Adrenal gland (tissue), 12 donors: Measurements from ENCODE around the gene CALN1. TPM values are rescaled to one million over a fixed set of nuclear protein-coding genes. Genes with fewer than 3 reads are reported as not detected.

Experiments used
- DNase-seq, 7 donors: peaks; one replicate each; pipeline ENCODE4 v3.0.0-alpha.2; 2019 to 2020
- H3K27ac ChIP-seq, 5 donors: fragments of 200-600 bp; sonication (generic) in 4 of 5; 1 replicate in 3 of 5; 2 replicates in 2 of 5; pipeline versions ENCODE4 v1.5.1 to v1.8.0; 2016 to 2020; ENCODE audit warnings: mild to moderate bottlenecking in 1 of 5
- H3K27me3 ChIP-seq: fragments of 200-600 bp; 2 replicates; pipeline ENCODE4 v1.8.0; 2021
- H3K36me3 ChIP-seq, 2 donors: fragments of 200-600 bp; replicated peaks in 1 of 2; 1 replicate in 1 of 2; 2 replicates in 1 of 2; pipeline versions ENCODE4 v1.5.1 to v1.8.0; 2018 to 2022
- H3K4me1 ChIP-seq, 2 donors: fragments of 200-600 bp; replicated peaks in 1 of 2; 1 replicate in 1 of 2; 2 replicates in 1 of 2; pipeline versions ENCODE4 v1.5.1 to v1.8.0; 2018 to 2021
- H3K4me3 ChIP-seq, 4 donors: fragments of 200-600 bp; sonication (generic) in 3 of 4; one replicate each; pipeline ENCODE4 v1.5.1; 2016 to 2018
- H3K9me3 ChIP-seq, 3 donors: fragments of 200-600 bp; sonication (generic) in 1 of 3; replicated peaks in 1 of 3; 1 replicate in 2 of 3; 2 replicates in 1 of 3; pipeline versions ENCODE4 v1.5.1 to v1.8.0; 2016 to 2021
- POLR2A ChIP-seq, 2 donors: fragments of 450-650 bp; IDR thresholded peaks; one replicate each; pipeline ENCODE4 v1.6.1; 2017; ENCODE audit warnings: antibody characterized with exemption in 2 of 2, mild to moderate bottlenecking in 2 of 2, moderate library complexity in 1 of 2
- WGBS, 4 donors: extraction: QIAGEN DNeasy Blood & Tissue Kit in 2 of 4; methylation state at CpG; one replicate each; pipeline versions ENCODE4 v1.1.5 to v1.1.7; 2013 to 2017; 5-methylcytosine and 5-hydroxymethylcytosine counted together
- intact Hi-C, 2 donors: fragments of 100-400 bp; cut with DNase I; formaldehyde crosslinking; loops; one replicate each; pipeline versions ENCODE4 v1.14.1 to v1.15.0; 2022 to 2023
- polyA plus RNA-seq, 3 donors: library from polyadenylated mRNA; stranded (reverse); fragments of 200-250 nt in 2 of 3; fragments of 350-450 nt in 1 of 3; fragmentation: Illumina TruSeq in 1 of 3; extraction: RNeasy Lipid Tissue Mini Kit (QIAGEN cat#74804) in 1 of 3; gene quantifications; one replicate each; pipeline ENCODE4 v1.2.3, GENCODE V29; 2013 to 2014
- total RNA-seq, 9 donors: library from RNA; depleted of rRNA in 4 of 9; stranded (reverse); fragments of >200 nt in 4 of 9; fragments of 120-200 nt in 1 of 9; fragmentation: NEBNext Ultra II Directional in 1 of 9; extraction: Animal tissue kit (Norgen Biotek cat#: 25700) in 1 of 9; gene quantifications; one replicate each; pipeline versions ENCODE4 v1.1.0 to v1.2.4, GENCODE V29; 2013 to 2023
- TF ChIP-seq, protein P1 (sequence below), 6 experiments: fragments of 450-650 bp in 4 of 6; fragments of 200-600 bp in 2 of 6; sonication (generic) in 1 of 6; IDR thresholded peaks; 1 replicate in 5 of 6; 2 replicates in 1 of 6; pipeline versions ENCODE4 v1.5.1 to v1.8.0; 2016 to 2021; ENCODE audit warnings: antibody characterized with exemption in 6 of 6, mild to moderate bottlenecking in 2 of 6, moderate library complexity in 1 of 6
- donor health status: healthy with polysubstance abuse.
- donor health status: Bipolar disorder and iron deficiency.
- donor health status: DM: yes; HTN: yes; CAD: no.
- donor health status: DM: no; HTN: no; CAD: no.
- donor health status: DM: no; HTN: no; CAD: no.
- donor health status: DM: yes; HTN: yes; CAD: no.

Gene CALN1
- total and polyA plus RNA-seq, 12 donors = 4.3 to 51.5 (median 15.2) TPM

DNA sequence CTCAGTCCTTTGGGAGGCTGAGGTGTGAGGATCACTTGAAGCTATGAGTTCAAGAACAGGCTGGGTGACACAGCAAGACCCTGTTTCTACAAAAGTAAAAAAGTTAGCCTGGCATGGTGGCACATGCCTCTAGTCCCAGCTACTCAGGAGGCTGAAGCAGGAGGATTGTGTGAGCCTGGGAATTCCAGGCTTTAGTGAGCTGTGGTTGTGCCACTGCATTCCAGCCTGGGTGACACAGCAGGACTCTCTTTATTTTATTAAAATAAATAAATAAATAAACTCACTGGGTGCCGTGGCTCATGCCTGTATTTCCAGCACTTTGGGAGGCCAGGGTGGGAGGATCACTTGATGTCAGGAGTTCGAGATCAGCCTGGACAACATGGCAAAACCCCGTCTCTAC lies 607.9 kb downstream of the CALN1 start:
- TF ChIP-seq POLR2A (IDR thresholded peaks at IDR 0.05) = no peak
- TF ChIP-seq, protein P1, sequence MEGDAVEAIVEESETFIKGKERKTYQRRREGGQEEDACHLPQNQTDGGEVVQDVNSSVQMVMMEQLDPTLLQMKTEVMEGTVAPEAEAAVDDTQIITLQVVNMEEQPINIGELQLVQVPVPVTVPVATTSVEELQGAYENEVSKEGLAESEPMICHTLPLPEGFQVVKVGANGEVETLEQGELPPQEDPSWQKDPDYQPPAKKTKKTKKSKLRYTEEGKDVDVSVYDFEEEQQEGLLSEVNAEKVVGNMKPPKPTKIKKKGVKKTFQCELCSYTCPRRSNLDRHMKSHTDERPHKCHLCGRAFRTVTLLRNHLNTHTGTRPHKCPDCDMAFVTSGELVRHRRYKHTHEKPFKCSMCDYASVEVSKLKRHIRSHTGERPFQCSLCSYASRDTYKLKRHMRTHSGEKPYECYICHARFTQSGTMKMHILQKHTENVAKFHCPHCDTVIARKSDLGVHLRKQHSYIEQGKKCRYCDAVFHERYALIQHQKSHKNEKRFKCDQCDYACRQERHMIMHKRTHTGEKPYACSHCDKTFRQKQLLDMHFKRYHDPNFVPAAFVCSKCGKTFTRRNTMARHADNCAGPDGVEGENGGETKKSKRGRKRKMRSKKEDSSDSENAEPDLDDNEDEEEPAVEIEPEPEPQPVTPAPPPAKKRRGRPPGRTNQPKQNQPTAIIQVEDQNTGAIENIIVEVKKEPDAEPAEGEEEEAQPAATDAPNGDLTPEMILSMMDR (IDR thresholded peaks at IDR 0.05) = no peak
- H3K4me3 ChIP-seq = no peak overlapping the region
- H3K4me1 ChIP-seq = no peaks in the 10 kb centered on the region
- H3K27ac ChIP-seq = no peak overlapping the region
- no peaks in the 10 kb centered on the region for H3K27me3 ChIP-seq
- H3K36me3 ChIP-seq = no peaks in the 10 kb centered on the region
- WGBS, 4 donors = 87 to 98% (median 92%) methylated on average over 3 of the region's 3 CpGs
- DNase-seq = no peak
- intact Hi-C loops = no loop called here
- no peaks in the 10 kb centered on the region for H3K9me3 ChIP-seq

DNA sequence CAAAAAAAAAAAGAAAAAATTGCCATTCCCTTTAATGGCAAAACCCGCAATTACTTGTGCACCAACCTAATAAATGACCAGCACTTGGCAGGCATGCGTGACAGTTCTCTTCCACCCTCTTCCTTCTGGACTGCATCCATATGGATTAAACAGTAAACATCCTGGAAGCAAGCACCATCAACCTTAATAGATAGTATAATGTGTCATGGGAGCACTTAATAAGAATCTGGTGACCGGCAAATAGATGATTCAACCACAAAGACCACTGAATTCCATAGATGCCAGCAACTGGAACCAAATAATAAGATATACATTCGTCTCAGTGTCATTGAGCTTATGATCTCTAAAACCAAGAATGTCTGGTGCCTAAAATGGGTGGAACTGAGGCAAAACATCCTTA lies 610.2 kb downstream of the CALN1 start:
- Histone ChIP-seq H3K4me1 (no peaks in the 10 kb centered on the region), H3K9me3 (no peaks in the 10 kb centered on the region), H3K27me3 (no peaks in the 10 kb centered on the region), H3K36me3 (no peaks in the 10 kb centered on the region), H3K4me3 (no peak overlapping the region), H3K27ac (no peak overlapping the region)
- TF ChIP-seq POLR2A (IDR thresholded peaks at IDR 0.05) = no peak
- TF ChIP-seq, protein P1 (IDR thresholded peaks at IDR 0.05) = no peak
- intact Hi-C loops = no loop called here
- 83 to 95% (median 91%) methylated on average over 4 of the region's 4 CpGs for WGBS, 4 donors
- no peak for DNase-seq

DNA sequence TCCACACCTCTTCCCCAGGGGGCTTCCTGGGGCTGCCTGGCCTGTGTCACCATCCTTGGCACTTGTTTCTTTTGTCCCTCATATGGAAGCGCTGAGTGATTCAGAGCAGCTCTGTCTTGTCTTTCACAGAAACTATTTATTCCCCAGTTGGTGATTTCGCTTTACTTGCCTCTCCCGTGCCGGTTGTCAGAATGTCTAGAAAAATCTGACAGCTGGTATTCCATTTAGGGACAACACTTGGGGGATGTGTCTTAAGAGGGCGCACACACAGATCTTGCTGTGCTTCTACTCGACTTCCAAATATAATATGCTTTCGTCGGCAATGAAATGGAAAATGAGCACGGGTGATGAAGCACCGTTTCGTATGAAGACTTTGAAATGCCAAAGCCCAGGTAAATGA lies 611.8 kb downstream of the CALN1 start:
- no peak overlapping the region for H3K27ac ChIP-seq
- TF ChIP-seq, protein P1 (IDR thresholded peaks at IDR 0.05) = no peak
- no peak for TF ChIP-seq POLR2A (IDR thresholded peaks at IDR 0.05)
- intact Hi-C loops = no loop called here
- H3K36me3 ChIP-seq = no peaks in the 10 kb centered on the region
- no peaks in the 10 kb centered on the region for H3K27me3 ChIP-seq
- no peaks in the 10 kb centered on the region for H3K9me3 ChIP-seq
- no peak overlapping the region for H3K4me3 ChIP-seq
- 95 to 97% (median 95%) methylated on average over 11 of the region's 11 CpGs for WGBS, 4 donors
- H3K4me1 ChIP-seq = no peaks in the 10 kb centered on the region
- DNase-seq = no peak

DNA sequence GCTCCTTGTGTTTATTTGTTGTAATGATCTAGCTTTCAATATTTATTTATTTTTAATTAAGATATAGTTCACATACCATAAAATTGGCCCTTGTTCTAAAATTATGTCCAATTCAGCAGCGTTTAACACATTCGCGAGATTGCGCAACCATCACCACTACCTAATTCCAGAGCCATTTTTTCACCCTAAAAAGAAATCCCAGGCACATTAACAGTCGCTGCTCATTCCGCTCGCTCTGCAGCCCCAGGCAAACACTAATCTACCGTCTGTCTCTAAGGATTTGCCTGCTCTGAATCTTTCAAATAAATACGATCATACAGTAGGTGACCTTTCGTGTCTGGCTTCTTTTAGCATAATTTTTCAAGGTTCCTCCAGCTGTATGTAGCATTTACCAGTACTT lies 616.7 kb downstream of the CALN1 start:
- no peak for DNase-seq
- Histone ChIP-seq H3K27me3 (no peaks in the 10 kb centered on the region), H3K27ac (no peak overlapping the region), H3K4me3 (no peak overlapping the region), H3K36me3 (no peaks in the 10 kb centered on the region), H3K4me1 (no peaks in the 10 kb centered on the region), H3K9me3 (no peaks in the 10 kb centered on the region)
- intact Hi-C loops = no loop called here
- WGBS, 4 donors = 82 to 91% (median 90%) methylated on average over 10 of the region's 10 CpGs
- TF ChIP-seq POLR2A (IDR thresholded peaks at IDR 0.05) = no peak
- TF ChIP-seq, protein P1 (IDR thresholded peaks at IDR 0.05) = no peak
